H1 (cell line): Measurements from ENCODE around the gene CADM1. TPM values are rescaled to one million over a fixed set of nuclear protein-coding genes. Genes with fewer than 3 reads are reported as not detected.

Experiments used
- CTCF ChIA-PET: fragments of 300-600 bp; sonication (Branson Sonifier 250); formaldehyde crosslinking; loops from one replicate; lab custom pipeline; 2021; ENCODE audit not compliant: partially characterized antibody; lab: Charles Lee
- POLR2A ChIA-PET: fragments of 300-600 bp; sonication (Branson Sonifier 250); formaldehyde crosslinking; loops from one replicate; lab custom pipeline; 2021; ENCODE audit warnings: inconsistent platforms; ENCODE audit not compliant: partially characterized antibody; lab: Charles Lee
- DNase-seq, 2 experiments: peaks; one replicate each; pipeline versions ENCODE4 v3.0.0 to v3.0.0-alpha.2; 2010 to 2022; ENCODE audit warnings: low spot score in 2 of 2, low read depth in 1 of 2, mixed read lengths in 1 of 2
- FAIRE-seq: peaks from 2 replicates; lab custom pipeline; 2011; peaks lifted over from hg19 to GRCh38; lab: Jason Lieb, UNC
- H2AFZ ChIP-seq: 2 replicates; pipeline ENCODE4 v1.8.1; 2012; ENCODE audit warnings: low read length, inconsistent platforms
- H2AK5ac ChIP-seq: 2 replicates; pipeline ENCODE4 v1.6.1; 2013; ENCODE audit warnings: low read depth, low read length
- H2BK120ac ChIP-seq: replicated peaks from 2 replicates; pipeline ENCODE3; 2013; ENCODE audit warnings: low read depth, low read length, inconsistent platforms
- H2BK12ac ChIP-seq: 2 replicates; pipeline ENCODE4 v1.6.1; 2013; ENCODE audit warnings: low read depth, low read length
- H2BK15ac ChIP-seq: 2 replicates; pipeline ENCODE4 v1.6.1; 2013; ENCODE audit warnings: low read length
- H2BK20ac ChIP-seq: 2 replicates; pipeline ENCODE4 v1.6.1; 2013; ENCODE audit warnings: low read length
- H2BK5ac ChIP-seq: 2 replicates; pipeline ENCODE4 v1.6.1; 2013; ENCODE audit warnings: low read depth, low read length
- H3K14ac ChIP-seq: 2 replicates; pipeline ENCODE4 v1.6.1; 2013; ENCODE audit warnings: inconsistent platforms; ENCODE audit not compliant: insufficient read length
- H3K18ac ChIP-seq: 2 replicates; pipeline ENCODE4 v1.6.1; 2013; ENCODE audit warnings: low read length; ENCODE audit errors: extremely low read depth
- H3K23ac ChIP-seq: 2 replicates; pipeline ENCODE4 v1.6.1; 2013; ENCODE audit warnings: inconsistent platforms; ENCODE audit not compliant: insufficient read length
- H3K23me2 ChIP-seq: 2 replicates; pipeline ENCODE4 v1.6.1; 2013; ENCODE audit warnings: low read depth, low read length
- H3K27ac ChIP-seq: 2 replicates; pipeline ENCODE4 v1.6.1; 2011; ENCODE audit warnings: low read depth, low read length, inconsistent platforms
- H3K27me3 ChIP-seq, 4 experiments: replicated peaks in 1 of 4; 1 replicate in 1 of 4; 2 replicates in 3 of 4; pipeline versions ENCODE4 v1.6.1 to v1.8.1; 2011 to 2013; ENCODE audit warnings: low read length in 3 of 4, mild to moderate bottlenecking in 3 of 4, inconsistent platforms in 2 of 4, mixed read lengths in 2 of 4, moderate library complexity in 1 of 4; ENCODE audit not compliant: control insufficient read depth in 3 of 4, insufficient read depth in 3 of 4; ENCODE audit errors: extremely low read depth in 1 of 4
- H3K36me3 ChIP-seq, 4 experiments: 2 replicates each; pipeline versions ENCODE4 v1.6.1 to v1.8.1; 2011 to 2013; ENCODE audit warnings: mild to moderate bottlenecking in 4 of 4, low read length in 3 of 4, moderate library complexity in 2 of 4, control low read depth in 1 of 4, inconsistent platforms in 1 of 4; ENCODE audit not compliant: insufficient read depth in 4 of 4, control insufficient read depth in 2 of 4
- H3K4ac ChIP-seq: replicated peaks from 2 replicates; pipeline ENCODE3; 2013; ENCODE audit warnings: low read length, low read depth, mixed read lengths, inconsistent platforms; ENCODE audit not compliant: insufficient read length
- H3K4me1 ChIP-seq, 4 experiments: replicated peaks in 1 of 4; 1 replicate in 1 of 4; 2 replicates in 3 of 4; pipeline versions ENCODE4 v1.6.1 to v1.8.1; 2011 to 2013; ENCODE audit warnings: low read length in 3 of 4, inconsistent platforms in 2 of 4, mixed read lengths in 1 of 4; ENCODE audit not compliant: insufficient read depth in 4 of 4, control insufficient read depth in 3 of 4
- H3K4me2 ChIP-seq, 2 experiments: 2 replicates each; pipeline versions ENCODE4 v1.6.1 to v1.8.1; 2011 to 2013; ENCODE audit warnings: low read depth in 2 of 2, low read length in 2 of 2, control low read depth in 1 of 2, inconsistent platforms in 1 of 2, mild to moderate bottlenecking in 1 of 2; ENCODE audit not compliant: insufficient read depth in 1 of 2
- H3K4me3 ChIP-seq, 4 experiments: fragments of 200-600, 300-600 bp in 1 of 4; sonication (generic), shearing (Covaris generic), sonication (Bioruptor Twin) in 1 of 4; 2 replicates each; pipeline versions ENCODE4 v1.5.1 to v1.8.1; 2011 to 2016; ENCODE audit warnings: low read length in 4 of 4, low read depth in 3 of 4, control low read depth in 2 of 4, inconsistent platforms in 2 of 4, mild to moderate bottlenecking in 2 of 4, mixed read lengths in 1 of 4, moderate library complexity in 1 of 4; ENCODE audit not compliant: insufficient read depth in 2 of 4; ENCODE audit errors: extremely low read depth in 1 of 4
- H3K56ac ChIP-seq: replicated peaks from 2 replicates; pipeline ENCODE3; 2013; ENCODE audit warnings: low read depth, mild to moderate bottlenecking, mixed read lengths, low read length, inconsistent platforms; ENCODE audit not compliant: insufficient read length
- H3K79me1 ChIP-seq: 2 replicates; pipeline ENCODE4 v1.6.1; 2013; ENCODE audit warnings: low read depth, low read length, control low read depth
- H3K79me2 ChIP-seq, 2 experiments: 2 replicates each; pipeline versions ENCODE4 v1.6.1 to v1.8.1; 2012 to 2013; ENCODE audit warnings: low read length in 2 of 2, mild to moderate bottlenecking in 2 of 2, inconsistent platforms in 1 of 2; ENCODE audit not compliant: insufficient read depth in 2 of 2, control insufficient read depth in 1 of 2
- H3K9ac ChIP-seq, 4 experiments: replicated peaks in 1 of 4; 1 replicate in 1 of 4; 2 replicates in 3 of 4; pipeline versions ENCODE4 v1.6.1 to v1.8.1; 2011 to 2013; ENCODE audit warnings: low read depth in 3 of 4, low read length in 3 of 4, control low read depth in 2 of 4, mild to moderate bottlenecking in 2 of 4, moderate library complexity in 2 of 4, inconsistent platforms in 1 of 4; ENCODE audit errors: extremely low read depth in 1 of 4
- H3K9me3 ChIP-seq, 2 experiments: 2 replicates each; pipeline versions ENCODE4 v1.6.1 to v1.8.1; 2012 to 2013; ENCODE audit warnings: mild to moderate bottlenecking in 2 of 2, moderate library complexity in 2 of 2, control low read depth in 1 of 2, inconsistent platforms in 1 of 2, low read depth in 1 of 2, low read length in 1 of 2, mixed read lengths in 1 of 2; ENCODE audit not compliant: insufficient read depth in 2 of 2
- H4K20me1 ChIP-seq, 2 experiments: replicated peaks in 1 of 2; 2 replicates each; pipeline versions ENCODE3 to v1.8.1; 2011 to 2013; ENCODE audit warnings: inconsistent platforms in 2 of 2, low read length in 2 of 2, mild to moderate bottlenecking in 1 of 2; ENCODE audit not compliant: insufficient read depth in 2 of 2, control insufficient read depth in 1 of 2
- H4K5ac ChIP-seq: 2 replicates; pipeline ENCODE4 v1.6.1; 2013; ENCODE audit warnings: low read length, low read depth, mixed read lengths, inconsistent platforms; ENCODE audit not compliant: insufficient read length
- H4K8ac ChIP-seq: 2 replicates; pipeline ENCODE4 v1.8.0; 2013; ENCODE audit warnings: mild to moderate bottlenecking, moderate library complexity, low read length, inconsistent platforms; ENCODE audit not compliant: insufficient read depth; ENCODE audit errors: extremely low read depth
- H4K91ac ChIP-seq: replicated peaks from 2 replicates; pipeline ENCODE3; 2013; ENCODE audit warnings: low read length, mixed read lengths, inconsistent platforms; ENCODE audit not compliant: insufficient read length
- CREB1 ChIP-seq: IDR thresholded peaks from 2 replicates; pipeline ENCODE4 v1.6.1; 2012; ENCODE audit warnings: inconsistent platforms
- CTBP2 ChIP-seq: IDR thresholded peaks from 2 replicates; pipeline ENCODE4 v1.7.0; 2011; ENCODE audit warnings: borderline replicate concordance, mild to moderate bottlenecking, moderate library complexity, mixed read lengths, low read length; ENCODE audit not compliant: insufficient read depth, insufficient read length
- EGR1 ChIP-seq: IDR thresholded peaks from 2 replicates; pipeline ENCODE4 v1.6.1; 2011; ENCODE audit warnings: low read depth, low read length, borderline replicate concordance
- EP300 ChIP-seq, 2 experiments: IDR thresholded peaks; 1 replicate in 1 of 2; 2 replicates in 1 of 2; pipeline ENCODE4 v1.6.1; 2011 to 2012; ENCODE audit warnings: low read depth in 2 of 2, low read length in 2 of 2, mild to moderate bottlenecking in 2 of 2, borderline replicate concordance in 1 of 2, inconsistent platforms in 1 of 2, moderate library complexity in 1 of 2
- KDM1A ChIP-seq: fragments of 200-600, 300-600 bp; sonication (generic); IDR thresholded peaks from 2 replicates; pipeline ENCODE4 v1.7.1; 2016; ENCODE audit warnings: mild to moderate bottlenecking, low read length, borderline replicate concordance
- RXRA ChIP-seq: IDR thresholded peaks from 2 replicates; pipeline ENCODE4 v1.6.1; 2011; ENCODE audit warnings: low read depth, mild to moderate bottlenecking, low read length, moderate library complexity; ENCODE audit not compliant: insufficient read depth
- SIN3A ChIP-seq, 2 experiments: IDR thresholded peaks in 1 of 2; conservative IDR thresholded peaks in 1 of 2; 2 replicates each; pipeline ENCODE4 v1.6.1; 2011 to 2012; ENCODE audit warnings: low read length in 2 of 2, improper control_type of control experiment in 1 of 2, low read depth in 1 of 2, mild to moderate bottlenecking in 1 of 2
- SIX5 ChIP-seq: IDR thresholded peaks from 2 replicates; pipeline ENCODE4 v1.6.1; 2011; ENCODE audit warnings: mild to moderate bottlenecking, low read depth, low read length
- WGBS, 2 experiments: shearing (Covaris generic) in 1 of 2; methylation state at CpG; one replicate each; pipeline versions ENCODE4 v1.1.6 to v1.1.7; 2013 to 2015; ENCODE audit warnings: low lambda C conversion rate in 2 of 2, mixed read lengths in 2 of 2, inconsistent platforms in 1 of 2, low coverage in 1 of 2, missing lambda C conversion rate in 1 of 2; ENCODE audit not compliant: insufficient replicate concordance in 2 of 2, insufficient coverage in 1 of 2, insufficient read length in 1 of 2; ENCODE audit errors: extremely low coverage in 1 of 2, missing lambda C conversion rate in 1 of 2; 5-methylcytosine and 5-hydroxymethylcytosine counted together
- polyA plus RNA-seq, 7 experiments: library from polyadenylated mRNA; depleted of rRNA in 3 of 7; stranded (reverse) in 5 of 7; unstranded in 2 of 7; fragments of >200 nt in 5 of 7; fragments of 200-250 nt in 2 of 7; gene quantifications; 1 replicate in 5 of 7; 2 replicates in 1 of 7; 4 replicates in 1 of 7; pipeline versions ENCODE4 v1.2.1 to v1.2.3, GENCODE V29; 2011 to 2013; ENCODE audit warnings: missing spikeins in 2 of 7, mixed read lengths in 2 of 7
- total RNA-seq: library from RNA; stranded (reverse); fragmentation: NEBNext Ultra II Directional; extraction: Animal tissue kit (Norgen Biotek cat#: 25700); gene quantifications from 2 replicates; pipeline ENCODE4 v1.2.1, GENCODE V29; 2021

The CADM1 gene
- total and polyA plus RNA-seq, 2 of the 8 experiments (the other 6 are each of a cell fraction or from before 2014, with no cell fraction given) = 8.3 to 25.3 TPM

DNA sequence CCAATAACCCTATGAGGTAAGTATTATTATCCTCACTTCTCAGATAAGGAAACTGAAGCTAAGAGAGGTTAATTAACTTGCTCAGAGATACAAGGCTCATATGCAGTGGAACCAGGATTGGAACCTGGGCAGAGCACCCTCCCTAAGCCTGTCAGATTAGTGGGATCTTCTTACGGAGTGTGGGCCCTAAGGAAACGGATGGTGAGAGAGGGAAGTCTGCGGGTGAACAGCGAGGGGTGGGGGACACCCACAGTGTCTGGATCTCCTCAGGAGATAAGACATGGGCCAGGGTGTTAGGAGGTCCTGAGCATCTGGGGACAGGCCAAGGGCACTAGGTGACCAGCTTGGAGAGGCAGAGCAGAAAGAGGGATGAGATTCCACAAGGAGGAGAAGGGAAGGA is 376.0 kb downstream of the CADM1 start:
- H3K14ac ChIP-seq = no peak overlapping the region
- no peaks in the 10 kb centered on the region for H3K23me2 ChIP-seq
- no peaks in the 10 kb centered on the region for H4K20me1 ChIP-seq
- H2BK20ac ChIP-seq = no peak overlapping the region
- H2AFZ ChIP-seq = no peak overlapping the region
- no peaks in the 10 kb centered on the region for H3K9me3 ChIP-seq
- ChIA-PET POLR2A (no interaction called here), CTCF (interaction anchor here (1.0 kb wide), 1 partner anchor 34 kb away, joined by 3 read pairs; no protein-coding TSS in a partner anchor)
- H3K4me2 ChIP-seq = no peak overlapping the region
- H3K23ac ChIP-seq = no peak overlapping the region
- H3K4ac ChIP-seq = no peak overlapping the region
- H2BK15ac ChIP-seq = no peak overlapping the region
- H4K5ac ChIP-seq = no peak overlapping the region
- peaks cover 0 to 4% (median 0%) of the 10 kb centered on the region in 4 experiments; a peak in 3 of 7 replicates for H3K4me1 ChIP-seq
- H3K9ac ChIP-seq = no peak overlapping the region
- H3K36me3 ChIP-seq = no peaks in the 10 kb centered on the region
- H3K4me3 ChIP-seq = no peak overlapping the region
- H3K27me3 ChIP-seq = no peaks in the 10 kb centered on the region; a peak in 1 of 7 replicates
- H3K56ac ChIP-seq = no peak overlapping the region
- no peak overlapping the region for H3K27ac ChIP-seq
- no peaks in the 10 kb centered on the region for H3K79me2 ChIP-seq
- H4K91ac ChIP-seq = no peak overlapping the region
- WGBS, 2 experiments = 93% methylated on average over 4 of the region's 4 CpGs; no CpG with 5 or more reads in 1 of the 2 experiments
- no peak overlapping the region for H2BK120ac ChIP-seq
- H2AK5ac ChIP-seq = no peak overlapping the region
- H2BK12ac ChIP-seq = no peak overlapping the region
- FAIRE-seq (no peak), DNase-seq (no peak)
- H3K18ac ChIP-seq = no peak overlapping the region
- H3K79me1 ChIP-seq = no peaks in the 10 kb centered on the region
- H4K8ac ChIP-seq = no peak overlapping the region
- no peak overlapping the region for H2BK5ac ChIP-seq
- no peak for TF ChIP-seq CTBP2
- no peak for TF ChIP-seq KDM1A
- no peak for TF ChIP-seq SIX5
- TF ChIP-seq EGR1 = no peak
- TF ChIP-seq SIN3A (conservative IDR thresholded peaks at IDR 0.05 in 1 of 2, IDR thresholded peaks at IDR 0.05 in 1 of 2; ENCODE audit: low read depth in 1 of 2, low read length in 2 of 2) = no peak
- no peak for TF ChIP-seq RXRA
- no peak for TF ChIP-seq CREB1
- no peak for TF ChIP-seq EP300 (IDR thresholded peaks at IDR 0.05; ENCODE audit: borderline replicate concordance in 1 of 2, low read depth in 2 of 2, low read length in 2 of 2)
